ENCODE measurements around the gene SPA17.

The SPA17 gene

DNA sequence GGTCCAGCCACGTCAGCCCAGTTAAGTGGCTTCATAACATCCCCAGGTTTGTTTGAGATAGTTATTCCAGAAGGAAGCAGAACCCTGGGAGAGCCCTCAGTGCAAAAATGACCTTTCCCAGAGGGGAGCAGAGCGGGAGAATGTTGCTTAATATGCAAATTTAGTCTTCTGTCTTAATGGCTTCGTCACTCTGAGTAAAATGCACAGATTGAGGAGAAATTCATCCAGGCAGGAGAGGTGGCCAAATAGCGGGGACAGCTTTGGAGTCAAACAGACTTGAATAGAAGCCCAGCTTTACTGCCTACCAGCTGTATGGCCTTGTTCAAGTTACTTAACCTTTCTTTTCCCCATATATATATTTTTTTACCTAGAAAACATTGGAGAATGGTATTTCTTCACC is 53.8 kb downstream of the SPA17 start:
- no peak for DNase-seq

DNA sequence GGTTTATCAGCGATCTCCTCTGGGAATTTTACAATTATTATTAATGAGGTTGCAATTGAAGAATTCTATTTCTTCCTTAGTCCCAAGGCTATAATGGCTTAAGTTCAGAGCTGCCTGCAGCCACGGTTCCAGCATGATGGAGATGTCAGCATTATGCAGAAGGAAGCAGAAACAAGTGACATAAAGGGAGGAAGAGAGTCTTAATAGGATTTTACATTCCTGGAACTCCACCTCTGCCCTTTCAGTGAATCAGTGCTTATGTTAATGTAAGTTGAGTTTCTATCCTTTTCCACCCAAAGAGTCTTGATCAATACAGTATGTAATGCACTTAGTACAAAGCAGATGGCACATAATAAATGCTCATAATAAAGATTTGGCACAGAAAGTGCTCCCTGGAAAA is 54.4 kb downstream of the SPA17 start:
- DNase-seq, result no peak

GRCh38 chr11:124729571-124729970 is 55.9 kb downstream of the SPA17 start:
- no peak for DNase-seq

- DNase-seq, result no peak
These were observed 58.5 kb downstream of the SPA17 start for GRCh38 chr11:124732230-124732629.

DNA sequence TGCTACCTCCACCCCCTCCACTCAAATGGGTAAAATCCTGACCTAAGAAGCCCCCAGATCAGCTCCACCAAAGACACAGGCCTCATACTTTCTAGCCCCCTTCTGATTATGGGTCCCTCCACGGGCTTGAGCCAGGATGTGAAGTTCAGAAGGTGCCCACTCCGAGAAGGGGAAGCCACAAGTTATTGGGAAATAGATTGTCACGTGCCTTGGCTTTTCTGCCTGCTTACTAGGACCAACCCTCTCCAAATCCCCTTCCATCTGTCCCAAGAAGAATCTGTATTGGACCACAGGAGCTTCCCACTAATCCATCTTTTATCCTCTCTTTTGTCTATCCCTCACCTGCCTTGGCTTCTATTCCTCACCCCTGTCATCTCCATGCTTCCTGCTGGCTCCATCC is 63.0 kb downstream of the SPA17 start:
- DNase-seq, result no peak

- DNase-seq, result no peak
These were observed 64.1 kb downstream of the SPA17 start for GRCh38 chr11:124737638-124738305.

- no peak for DNase-seq
These were observed 65.2 kb downstream of the SPA17 start for GRCh38 chr11:124738713-124739478.

- DNase-seq, result peak; percentile 95
These were observed 66.0 kb downstream of the SPA17 start, which contains the start of gene NRGN for GRCh38 chr11:124739479-124740276. Gene NRGN (plus strand): TSS chr11:124739942. CDS start chr11:124740085, 143 bp downstream.

DNA sequence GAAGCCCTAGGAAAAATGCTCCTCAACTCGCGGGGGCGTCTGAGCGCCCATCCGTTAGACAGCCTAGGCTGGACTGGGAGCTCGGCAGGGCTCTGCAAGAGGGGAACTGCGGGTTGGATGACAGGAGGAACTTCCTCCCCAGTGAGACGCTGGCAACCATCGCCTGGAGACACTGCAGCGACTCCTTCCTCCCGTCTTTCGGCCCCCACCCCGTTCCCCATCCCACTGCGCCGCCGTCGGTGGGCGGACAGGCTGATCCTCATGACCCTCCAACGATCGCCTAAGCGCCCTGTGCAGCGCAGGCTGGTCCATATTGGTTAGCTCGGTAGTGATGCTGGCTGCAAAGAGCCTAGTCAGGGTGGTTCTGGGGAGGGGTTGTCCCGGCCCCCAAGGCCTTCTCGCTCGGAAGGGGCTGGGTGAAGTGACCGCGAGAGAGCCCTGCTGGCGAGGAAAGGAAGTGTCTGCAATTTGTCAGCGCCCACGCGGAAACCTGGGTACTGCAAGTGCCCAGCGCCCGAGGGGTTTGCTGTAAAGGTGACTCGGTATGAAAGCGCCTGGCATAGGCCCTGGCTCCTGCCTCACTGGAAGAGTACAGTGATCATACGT is 66.7 kb downstream of the SPA17 start:
- peak; percentile 45 for DNase-seq

- DNase-seq, result no peak
These were observed 68.9 kb downstream of the SPA17 start for GRCh38 chr11:124742555-124742954.

DNA sequence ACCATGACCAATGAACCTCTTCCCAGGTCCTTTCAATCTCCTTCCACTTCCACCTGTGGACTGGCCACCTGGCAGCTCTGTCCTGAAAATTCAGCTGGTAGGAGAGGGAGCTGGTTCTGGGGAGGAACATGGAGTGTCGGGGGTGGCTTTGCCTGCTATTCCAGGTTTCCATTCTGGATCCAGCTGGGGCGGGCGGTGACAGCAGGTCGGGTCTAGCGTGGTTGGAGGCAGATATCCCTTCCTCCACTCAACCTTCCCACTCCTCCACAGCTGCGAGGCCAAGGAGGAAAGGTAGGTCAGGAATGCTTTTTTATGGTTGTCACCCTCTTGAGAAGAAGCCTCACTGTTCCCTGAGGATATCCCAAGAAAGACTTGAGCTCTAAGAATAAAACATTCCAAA is 69.3 kb downstream of the SPA17 start:
- no peak for DNase-seq

DNA sequence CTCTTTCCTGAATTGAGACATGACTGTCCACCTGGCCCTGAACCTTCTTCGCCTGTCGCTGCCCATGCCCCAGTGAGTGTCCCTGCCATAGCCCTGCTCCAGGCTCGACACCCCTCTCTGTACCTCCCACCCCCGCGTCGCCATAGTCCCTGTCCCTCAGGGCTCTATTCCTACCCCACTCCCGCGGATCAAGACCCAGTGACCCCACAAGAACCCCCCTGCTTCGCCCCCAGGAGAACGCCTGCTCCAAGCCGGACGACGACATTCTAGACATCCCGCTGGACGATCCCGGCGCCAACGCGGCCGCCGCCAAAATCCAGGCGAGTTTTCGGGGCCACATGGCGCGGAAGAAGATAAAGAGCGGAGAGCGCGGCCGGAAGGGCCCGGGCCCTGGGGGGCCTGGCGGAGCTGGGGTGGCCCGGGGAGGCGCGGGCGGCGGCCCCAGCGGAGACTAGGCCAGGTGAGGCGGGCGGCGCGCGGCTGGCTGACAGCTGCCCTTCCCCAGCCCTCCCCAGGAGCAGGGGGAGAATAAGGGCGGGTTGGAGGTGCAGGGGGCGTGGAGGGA is 71.6 kb downstream of the SPA17 start:
- no peak for DNase-seq

GRCh38 chr11:124745835-124746620 is 72.3 kb downstream of the SPA17 start:
- no peak for DNase-seq

DNA sequence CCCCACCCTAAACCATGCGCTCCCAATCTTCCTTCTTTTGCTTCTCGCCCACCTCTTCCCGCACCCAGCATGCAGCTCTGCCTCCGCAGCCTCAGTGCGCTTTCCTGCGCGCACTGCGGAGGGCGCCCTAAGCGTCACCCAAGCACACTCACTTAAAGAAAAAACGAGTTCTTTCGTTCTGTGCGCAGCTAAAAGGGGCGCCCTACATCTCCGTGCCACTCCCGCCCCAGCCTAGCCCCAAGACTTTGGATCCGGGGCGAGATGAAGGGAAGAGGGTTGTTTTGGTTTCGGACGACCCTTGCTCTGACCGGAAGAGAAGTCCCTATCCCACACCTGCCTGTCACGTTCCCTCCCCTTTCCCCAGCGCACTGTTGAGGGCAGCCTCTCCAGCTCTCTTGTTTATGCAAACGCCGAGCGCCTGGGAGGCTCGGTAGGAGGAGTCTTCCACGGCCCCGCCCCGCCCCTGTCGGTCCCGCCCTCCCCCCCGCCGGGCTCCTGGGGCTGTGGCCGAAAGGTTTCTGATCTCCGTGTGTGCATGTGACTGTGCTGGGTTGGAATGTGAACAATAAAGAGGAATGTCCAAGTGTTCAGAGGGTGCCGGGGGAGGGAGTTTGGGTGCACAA is 73.0 kb downstream of the SPA17 start:
- peak; percentile 42 for DNase-seq

Measured in NCI-H1092 treated with DMSO at 0.1 percent for 48 hours (cell line).